Panc1 (cell line): ENCODE results near the gene INPP5F. TPM values are rescaled to one million over a fixed set of nuclear protein-coding genes. Genes with fewer than 3 reads are reported as not detected.

Experiments
- ATAC-seq: fragments of 200-7000 bp; cut with Tn5 transposase; 2 replicates; pipeline ENCODE4 v1.9.1; 2020; ENCODE audit warnings: mild to moderate bottlenecking, moderate library complexity
- BruUV-seq: library from RNA; stranded (reverse); fragments of 400-500 nt; replicated peaks from 2 replicates; lab custom pipeline; 2021; lab: Mats Ljungman, UMichigan
- CTCF ChIA-PET: fragments of 300-600 bp; sonication (Branson Sonifier 250); formaldehyde crosslinking; loops from one replicate; lab custom pipeline; 2022; ENCODE audit warnings: antibody characterized with exemption; lab: Charles Lee
- POLR2A ChIA-PET: fragments of 300-600 bp; sonication (Branson Sonifier 250); formaldehyde crosslinking; loops from one replicate; lab custom pipeline; 2022; ENCODE audit warnings: antibody characterized with exemption; lab: Charles Lee
- DNase-seq: peaks from one replicate; pipeline ENCODE4 v3.0.0-alpha.2; 2010; ENCODE audit warnings: low read depth, low spot score
- H3K27ac ChIP-seq: 2 replicates; pipeline ENCODE4 v1.5.1; 2011; ENCODE audit warnings: mild to moderate bottlenecking, low read length, inconsistent platforms
- H3K27me3 ChIP-seq: fragments of 200-500 bp; sonication (Bioruptor generic); 2 replicates; pipeline ENCODE4 v1.6.0; 2014; ENCODE audit warnings: low read length, inconsistent platforms; ENCODE audit not compliant: control insufficient read depth, insufficient read depth
- H3K36me3 ChIP-seq: fragments of 200-500 bp; sonication (Bioruptor generic); 2 replicates; pipeline ENCODE4 v1.5.1; 2014; ENCODE audit warnings: inconsistent platforms, mild to moderate bottlenecking, low read length, moderate library complexity; ENCODE audit not compliant: control insufficient read depth, insufficient read depth
- H3K4me1 ChIP-seq: 2 replicates; pipeline ENCODE4 v1.5.1; 2011; ENCODE audit warnings: inconsistent platforms, mild to moderate bottlenecking, low read length, moderate library complexity; ENCODE audit not compliant: control insufficient read depth, insufficient read depth
- H3K4me3 ChIP-seq, 2 experiments: 2 replicates each; pipeline ENCODE4 v1.5.1; 2011 to 2012; ENCODE audit warnings: low read depth in 2 of 2, low read length in 2 of 2, mild to moderate bottlenecking in 2 of 2, inconsistent platforms in 1 of 2, moderate library complexity in 1 of 2
- H3K9me3 ChIP-seq: fragments of 200-500 bp; sonication (Bioruptor generic); 2 replicates; pipeline ENCODE4 v1.5.1; 2014; ENCODE audit warnings: low read depth, mild to moderate bottlenecking, inconsistent platforms, low read length, moderate library complexity; ENCODE audit not compliant: control insufficient read depth, insufficient read depth
- POLR2AphosphoS5 ChIP-seq: IDR thresholded peaks from 2 replicates; pipeline ENCODE4 v1.6.1; 2012; ENCODE audit warnings: mild to moderate bottlenecking, low read depth, low read length, moderate library complexity
- SIN3A ChIP-seq: IDR thresholded peaks from 2 replicates; pipeline ENCODE4 v1.6.1; 2012; ENCODE audit warnings: low read depth, mild to moderate bottlenecking, low read length, moderate library complexity, borderline replicate concordance; ENCODE audit not compliant: insufficient read depth
- TCF7L2 ChIP-seq: IDR thresholded peaks from 2 replicates; pipeline ENCODE4 v1.6.1; 2011; ENCODE audit warnings: mild to moderate bottlenecking, low read depth, low read length, inconsistent platforms
- in situ Hi-C: cut with HindIII; loops from 2 replicates; pipeline ENCODE4 v1.10.0; 2016; ENCODE audit warnings: low sequenced_read_pairs, low pct_unique_long_range_greater_than_20kb
- intact Hi-C: fragments of 100-400 bp; cut with micrococcal nuclease; formaldehyde crosslinking; loops from one replicate; pipeline ENCODE4 v1.10.0; 2022; ENCODE audit not compliant: unreplicated experiment
- total RNA-seq: library from RNA; stranded (reverse); gene quantifications from one replicate; pipeline ENCODE4 v1.2.1, GENCODE V29; 2021; ENCODE audit not compliant: unreplicated experiment
- TF ChIP-seq, protein P1 (sequence below), 2 experiments: IDR thresholded peaks; 2 replicates each; pipeline ENCODE4 v1.6.1; 2011 to 2012; ENCODE audit warnings: low read depth in 2 of 2, control low read depth in 1 of 2, low read length in 1 of 2, mild to moderate bottlenecking in 1 of 2, moderate library complexity in 1 of 2; ENCODE audit not compliant: insufficient read depth in 1 of 2
- TF ChIP-seq, protein P2 (sequence below): fragments of 450-650 bp; IDR thresholded peaks from 2 replicates; pipeline ENCODE4 v1.5.1; 2017; ENCODE audit warnings: mild to moderate bottlenecking

The INPP5F gene
- total RNA-seq, 1 experiment from 2014 or later, result 26.7 TPM

DNA sequence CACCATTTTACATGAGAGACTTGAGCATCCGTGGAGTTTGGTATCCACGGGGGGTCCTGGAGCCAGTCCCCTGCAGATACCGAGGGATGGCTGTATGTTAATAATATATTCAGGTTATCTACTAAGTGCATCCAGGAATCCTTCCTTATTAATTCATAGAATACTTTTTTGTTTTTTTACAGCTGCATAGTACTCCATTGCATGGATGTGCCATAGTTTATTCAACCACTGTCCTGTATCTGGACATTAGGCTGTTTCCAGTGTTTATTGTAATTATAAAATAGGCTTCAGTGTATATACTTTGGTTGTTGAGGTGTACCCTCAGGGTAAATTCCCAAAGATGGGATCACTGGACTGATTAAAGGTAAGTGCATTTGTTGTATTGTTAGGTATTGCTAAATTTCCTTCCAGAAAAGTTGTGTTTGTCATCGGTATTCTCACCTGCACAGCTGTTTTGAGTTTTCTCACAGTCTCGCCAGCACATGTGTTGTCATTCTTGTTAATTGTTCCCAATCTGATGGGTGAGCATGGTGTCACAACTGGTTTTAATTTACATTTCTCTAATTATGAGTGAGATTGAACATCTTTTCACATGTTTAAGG is 55.1 kb downstream of the INPP5F start:
- ChIA-PET POLR2A (no interaction called here), CTCF (no interaction called here)
- intact Hi-C loops (no loop called here), in situ Hi-C loops (no loop called here)
- no peaks in the 10 kb centered on the region for H3K36me3 ChIP-seq
- ATAC-seq (no peak), DNase-seq (no peak)
- no peak overlapping the region for H3K27ac ChIP-seq
- no peaks in the 10 kb centered on the region for H3K4me1 ChIP-seq
- BruUV-seq, result no TSS peak
- TF ChIP-seq, protein P1, sequence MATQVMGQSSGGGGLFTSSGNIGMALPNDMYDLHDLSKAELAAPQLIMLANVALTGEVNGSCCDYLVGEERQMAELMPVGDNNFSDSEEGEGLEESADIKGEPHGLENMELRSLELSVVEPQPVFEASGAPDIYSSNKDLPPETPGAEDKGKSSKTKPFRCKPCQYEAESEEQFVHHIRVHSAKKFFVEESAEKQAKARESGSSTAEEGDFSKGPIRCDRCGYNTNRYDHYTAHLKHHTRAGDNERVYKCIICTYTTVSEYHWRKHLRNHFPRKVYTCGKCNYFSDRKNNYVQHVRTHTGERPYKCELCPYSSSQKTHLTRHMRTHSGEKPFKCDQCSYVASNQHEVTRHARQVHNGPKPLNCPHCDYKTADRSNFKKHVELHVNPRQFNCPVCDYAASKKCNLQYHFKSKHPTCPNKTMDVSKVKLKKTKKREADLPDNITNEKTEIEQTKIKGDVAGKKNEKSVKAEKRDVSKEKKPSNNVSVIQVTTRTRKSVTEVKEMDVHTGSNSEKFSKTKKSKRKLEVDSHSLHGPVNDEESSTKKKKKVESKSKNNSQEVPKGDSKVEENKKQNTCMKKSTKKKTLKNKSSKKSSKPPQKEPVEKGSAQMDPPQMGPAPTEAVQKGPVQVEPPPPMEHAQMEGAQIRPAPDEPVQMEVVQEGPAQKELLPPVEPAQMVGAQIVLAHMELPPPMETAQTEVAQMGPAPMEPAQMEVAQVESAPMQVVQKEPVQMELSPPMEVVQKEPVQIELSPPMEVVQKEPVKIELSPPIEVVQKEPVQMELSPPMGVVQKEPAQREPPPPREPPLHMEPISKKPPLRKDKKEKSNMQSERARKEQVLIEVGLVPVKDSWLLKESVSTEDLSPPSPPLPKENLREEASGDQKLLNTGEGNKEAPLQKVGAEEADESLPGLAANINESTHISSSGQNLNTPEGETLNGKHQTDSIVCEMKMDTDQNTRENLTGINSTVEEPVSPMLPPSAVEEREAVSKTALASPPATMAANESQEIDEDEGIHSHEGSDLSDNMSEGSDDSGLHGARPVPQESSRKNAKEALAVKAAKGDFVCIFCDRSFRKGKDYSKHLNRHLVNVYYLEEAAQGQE (IDR thresholded peaks at IDR 0.05; ENCODE audit: insufficient read depth in 1 of 2, low read depth in 2 of 2, low read length in 1 of 2), result no peak
- TF ChIP-seq, protein P2, sequence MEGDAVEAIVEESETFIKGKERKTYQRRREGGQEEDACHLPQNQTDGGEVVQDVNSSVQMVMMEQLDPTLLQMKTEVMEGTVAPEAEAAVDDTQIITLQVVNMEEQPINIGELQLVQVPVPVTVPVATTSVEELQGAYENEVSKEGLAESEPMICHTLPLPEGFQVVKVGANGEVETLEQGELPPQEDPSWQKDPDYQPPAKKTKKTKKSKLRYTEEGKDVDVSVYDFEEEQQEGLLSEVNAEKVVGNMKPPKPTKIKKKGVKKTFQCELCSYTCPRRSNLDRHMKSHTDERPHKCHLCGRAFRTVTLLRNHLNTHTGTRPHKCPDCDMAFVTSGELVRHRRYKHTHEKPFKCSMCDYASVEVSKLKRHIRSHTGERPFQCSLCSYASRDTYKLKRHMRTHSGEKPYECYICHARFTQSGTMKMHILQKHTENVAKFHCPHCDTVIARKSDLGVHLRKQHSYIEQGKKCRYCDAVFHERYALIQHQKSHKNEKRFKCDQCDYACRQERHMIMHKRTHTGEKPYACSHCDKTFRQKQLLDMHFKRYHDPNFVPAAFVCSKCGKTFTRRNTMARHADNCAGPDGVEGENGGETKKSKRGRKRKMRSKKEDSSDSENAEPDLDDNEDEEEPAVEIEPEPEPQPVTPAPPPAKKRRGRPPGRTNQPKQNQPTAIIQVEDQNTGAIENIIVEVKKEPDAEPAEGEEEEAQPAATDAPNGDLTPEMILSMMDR, result no peak
- TF ChIP-seq TCF7L2, result no peak
- TF ChIP-seq POLR2AphosphoS5, result no peak
- TF ChIP-seq SIN3A, result no peak
- no peak overlapping the region for H3K4me3 ChIP-seq
- H3K9me3 ChIP-seq, result no peaks in the 10 kb centered on the region
- no peaks in the 10 kb centered on the region for H3K27me3 ChIP-seq

- H3K9me3 ChIP-seq, result no peaks in the 10 kb centered on the region
- BruUV-seq, result no TSS peak
- intact Hi-C loops (no loop called here), in situ Hi-C loops (no loop called here)
- ChIA-PET POLR2A (no interaction called here), CTCF (interaction anchor here (0.8 kb wide), 1 partner anchor 28 kb away, joined by 3 read pairs; no protein-coding TSS in a partner anchor)
- no peak for TF ChIP-seq TCF7L2
- TF ChIP-seq, protein P1 (IDR thresholded peaks at IDR 0.05; ENCODE audit: insufficient read depth in 1 of 2, low read depth in 2 of 2, low read length in 1 of 2), result no peak
- no peak for TF ChIP-seq SIN3A
- no peak for TF ChIP-seq POLR2AphosphoS5
- TF ChIP-seq, protein P2, result no peak
- no peak overlapping the region for H3K27ac ChIP-seq
- ATAC-seq (no peak), DNase-seq (no peak)
- H3K36me3 ChIP-seq, result no peaks in the 10 kb centered on the region
- H3K4me3 ChIP-seq, result no peak overlapping the region
- no peaks in the 10 kb centered on the region for H3K4me1 ChIP-seq
- no peaks in the 10 kb centered on the region for H3K27me3 ChIP-seq
These were observed 55.6 kb downstream of the INPP5F start for GRCh38 chr10:119781498-119781897.
